DMS79 treated with DMSO at 0.1 percent for 48 hours (cell line): ENCODE results near the gene NFYC.

Experiments
- DNase-seq: peaks from one replicate; lab custom pipeline; 2025; lab: John Stamatoyannopoulos, UW

The NFYC gene

GRCh38 chr1:40739455-40740008, 48.0 kb downstream of the NFYC start:
- DNase-seq, result no peak

DNA sequence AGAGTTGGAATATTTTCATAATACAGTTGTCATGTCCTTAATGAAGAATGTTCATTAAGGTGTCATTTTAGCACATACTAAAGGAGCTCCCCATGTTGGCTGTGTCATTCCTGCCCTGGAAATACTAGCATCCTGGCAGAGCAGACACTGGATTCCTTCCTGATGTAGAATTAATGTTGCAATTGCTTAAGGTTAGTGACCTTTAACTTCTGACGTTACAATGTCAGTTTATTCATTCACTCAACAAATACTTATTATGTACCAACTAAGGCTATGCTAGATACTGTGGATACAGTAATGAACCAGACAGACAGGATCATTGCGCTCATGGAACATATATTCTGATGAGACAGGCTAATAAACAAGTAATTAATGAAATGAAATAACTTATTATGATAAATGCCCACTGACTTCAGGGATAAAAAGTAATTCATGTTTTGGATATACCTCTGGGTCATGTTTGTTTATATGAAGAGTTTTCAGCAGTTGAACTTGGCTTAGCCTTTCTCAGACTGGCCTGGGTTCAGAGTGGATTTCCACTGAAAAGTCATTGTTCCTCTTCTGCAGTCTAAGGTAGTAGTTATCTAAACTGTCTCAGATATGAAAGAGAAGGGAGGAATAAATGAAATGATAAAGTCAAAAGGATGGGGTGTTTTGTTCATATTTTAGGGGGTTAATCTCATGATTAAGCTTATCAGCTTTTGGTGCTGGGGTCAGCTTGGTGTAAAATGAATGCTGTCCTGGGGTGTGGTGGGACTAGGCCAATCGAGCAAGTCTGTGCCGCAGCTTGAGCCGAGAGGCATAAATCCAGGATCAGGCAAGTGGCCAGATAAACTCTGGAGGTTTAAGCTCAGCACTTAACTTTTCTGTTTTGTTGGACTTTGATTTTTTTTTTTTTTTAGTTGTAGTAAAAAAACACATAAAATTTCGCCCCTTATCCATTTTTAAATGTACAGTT, 48.8 kb downstream of the NFYC start:
- DNase-seq, result no peak

DNA sequence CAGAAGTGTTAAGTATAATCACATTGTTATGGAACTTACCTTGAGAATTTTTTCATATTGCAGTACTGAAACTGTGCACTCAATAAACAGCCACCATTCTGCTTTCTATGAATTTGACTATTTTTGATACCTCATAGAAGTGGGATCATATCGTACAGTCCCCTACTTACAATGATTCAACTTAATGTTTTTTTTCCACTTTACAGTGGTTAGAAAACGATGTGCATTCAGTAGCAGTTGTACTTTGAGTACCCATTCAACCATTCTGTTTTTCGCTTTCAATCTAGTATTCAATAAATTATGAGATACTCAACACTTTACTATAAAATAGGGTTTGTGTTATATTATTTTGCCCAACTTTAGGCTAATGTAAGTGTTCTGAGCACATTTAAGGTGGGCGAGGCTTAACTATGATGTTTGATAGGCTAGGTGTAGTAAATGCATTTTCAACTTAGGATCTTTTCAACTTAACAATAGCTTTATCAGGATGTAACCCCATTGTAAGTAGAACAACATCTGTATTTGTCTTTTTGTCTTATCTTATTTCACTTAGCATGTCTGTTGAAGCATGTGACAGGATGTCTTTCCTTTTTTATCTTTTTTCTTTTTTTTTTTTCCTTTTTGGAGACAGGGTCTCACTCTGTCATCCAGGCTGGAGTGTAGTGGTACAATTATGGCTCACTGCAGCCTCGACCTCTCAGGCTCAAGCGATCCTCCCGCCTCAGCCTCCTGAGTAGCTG, 49.7 kb downstream of the NFYC start:
- no peak for DNase-seq

- no peak for DNase-seq
These were observed 51.0 kb downstream of the NFYC start for GRCh38 chr1:40742363-40743061.

- no peak for DNase-seq
These were observed 51.9 kb downstream of the NFYC start for GRCh38 chr1:40743452-40743851.

- DNase-seq, result no peak
These were observed 52.4 kb downstream of the NFYC start for GRCh38 chr1:40743860-40744259.

GRCh38 chr1:40745176-40745575, 53.7 kb downstream of the NFYC start:
- no peak for DNase-seq

- DNase-seq, result no peak
These were observed 55.0 kb downstream of the NFYC start for GRCh38 chr1:40746344-40747090.

GRCh38 chr1:40748841-40749718, 57.6 kb downstream of the NFYC start:
- no peak for DNase-seq

GRCh38 chr1:40749817-40750216, 58.3 kb downstream of the NFYC start:
- no peak for DNase-seq

- no peak for DNase-seq
These were observed 59.0 kb downstream of the NFYC start for GRCh38 chr1:40750451-40750908.

DNA sequence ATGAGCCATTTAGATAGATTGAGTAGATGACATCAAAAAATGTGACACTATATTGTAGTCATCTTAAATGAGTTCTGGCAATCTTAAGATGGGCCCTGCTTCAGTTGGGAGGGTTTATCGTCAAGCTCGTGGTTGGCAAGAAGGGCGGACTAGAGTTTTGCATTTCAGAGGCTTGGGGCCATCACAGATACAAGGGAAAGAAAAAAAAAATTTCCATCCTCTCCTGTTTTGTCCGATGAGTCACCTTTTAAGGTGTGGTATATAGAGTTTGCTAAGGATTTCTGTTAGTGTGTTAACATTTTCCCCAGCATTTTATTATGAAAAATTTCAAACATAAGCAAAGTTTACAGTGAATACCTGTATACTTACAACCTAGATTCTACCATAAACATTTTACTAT, 60.3 kb downstream of the NFYC start:
- DNase-seq, result no peak

DNA sequence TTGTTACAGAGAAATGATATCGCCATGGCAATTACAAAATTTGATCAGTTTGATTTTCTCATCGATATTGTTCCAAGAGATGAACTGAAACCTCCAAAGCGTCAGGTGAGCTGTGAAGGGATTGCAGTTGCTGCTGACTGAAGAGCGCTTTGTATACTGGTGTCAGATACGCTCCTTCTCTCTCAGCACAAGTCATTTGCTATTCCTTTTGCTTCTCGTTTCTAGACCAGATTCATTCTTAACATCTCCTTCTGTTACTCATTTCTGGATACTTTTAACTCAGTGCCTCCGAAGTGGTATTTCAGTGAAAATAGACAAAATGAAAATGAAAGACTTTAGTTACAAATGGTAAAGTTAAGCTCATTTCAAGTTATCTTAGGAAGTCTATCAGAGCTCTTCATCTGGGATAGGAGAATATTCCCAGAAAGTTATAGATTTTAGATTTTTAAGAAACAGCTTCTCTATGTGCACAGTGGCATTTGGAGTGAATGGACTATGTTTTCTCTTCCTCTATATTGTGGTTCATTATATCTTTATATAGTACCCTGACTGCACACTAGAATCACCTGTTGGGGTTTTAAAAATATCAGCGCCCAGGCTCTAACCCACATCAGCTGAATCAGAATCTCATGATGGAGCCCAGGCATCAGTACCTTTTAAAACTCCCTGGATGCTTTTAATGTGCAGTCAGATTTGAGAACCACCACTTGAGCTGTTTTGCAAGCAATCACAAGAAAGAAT, 61.8 kb downstream of the NFYC start:
- DNase-seq, result no peak

- no peak for DNase-seq
These were observed 62.7 kb downstream of the NFYC start for GRCh38 chr1:40754201-40754600.

GRCh38 chr1:40755067-40755466, 63.6 kb downstream of the NFYC start:
- DNase-seq, result no peak

DNA sequence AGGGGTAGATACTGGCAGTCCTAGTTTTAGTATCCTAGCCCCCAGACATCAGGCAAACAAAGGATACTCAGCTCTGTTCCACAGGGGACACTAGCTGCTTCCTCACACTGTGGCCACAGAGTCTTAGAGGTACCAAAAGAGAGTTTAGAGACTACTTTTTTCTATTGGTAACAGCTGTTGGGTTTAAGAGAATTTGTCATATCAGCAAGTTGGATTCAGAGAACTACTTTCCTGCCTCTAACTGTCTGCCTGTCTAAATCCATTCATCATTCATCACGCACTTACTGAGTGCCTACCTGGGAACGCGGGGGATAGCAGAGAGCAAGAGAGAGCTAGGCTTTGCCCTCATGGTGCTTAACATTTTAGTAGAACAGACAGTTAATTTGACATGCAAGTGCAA, 65.0 kb downstream of the NFYC start:
- no peak for DNase-seq

DNA sequence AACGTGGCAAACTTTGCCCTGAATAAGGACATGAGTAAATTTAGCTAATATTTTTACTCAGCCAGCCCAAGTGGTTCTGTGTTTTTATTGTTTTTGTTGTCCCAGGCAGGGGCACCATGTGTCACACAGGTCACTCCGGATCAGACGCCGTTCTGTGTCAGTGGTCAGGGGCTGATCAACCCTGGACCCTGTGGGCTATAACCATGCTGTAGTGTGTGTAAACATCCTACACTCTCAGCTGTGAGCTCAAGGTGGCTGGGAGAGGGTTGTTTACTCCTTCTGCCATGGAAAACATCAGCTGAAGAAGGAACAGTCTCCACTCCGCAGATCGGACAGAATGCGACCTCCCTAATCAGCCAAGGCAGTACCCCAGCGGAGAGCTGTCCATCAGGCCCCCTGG, 65.6 kb downstream of the NFYC start:
- no peak for DNase-seq

DNA sequence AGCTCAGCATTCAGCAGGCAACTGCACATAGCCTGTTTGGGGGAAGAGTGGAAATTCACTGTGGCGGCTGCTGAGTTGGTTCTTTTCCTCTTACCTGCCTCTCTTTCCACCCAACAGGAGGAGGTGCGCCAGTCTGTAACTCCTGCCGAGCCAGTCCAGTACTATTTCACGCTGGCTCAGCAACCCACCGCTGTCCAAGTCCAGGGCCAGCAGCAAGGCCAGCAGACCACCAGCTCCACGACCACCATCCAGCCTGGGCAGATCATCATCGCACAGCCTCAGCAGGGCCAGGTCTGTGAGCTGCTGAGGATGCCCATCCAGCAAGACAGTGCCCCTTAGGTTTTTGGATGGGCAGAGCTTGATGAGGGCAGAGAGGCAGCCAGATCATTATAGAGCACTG, 66.5 kb downstream of the NFYC start:
- DNase-seq, result no peak

DNA sequence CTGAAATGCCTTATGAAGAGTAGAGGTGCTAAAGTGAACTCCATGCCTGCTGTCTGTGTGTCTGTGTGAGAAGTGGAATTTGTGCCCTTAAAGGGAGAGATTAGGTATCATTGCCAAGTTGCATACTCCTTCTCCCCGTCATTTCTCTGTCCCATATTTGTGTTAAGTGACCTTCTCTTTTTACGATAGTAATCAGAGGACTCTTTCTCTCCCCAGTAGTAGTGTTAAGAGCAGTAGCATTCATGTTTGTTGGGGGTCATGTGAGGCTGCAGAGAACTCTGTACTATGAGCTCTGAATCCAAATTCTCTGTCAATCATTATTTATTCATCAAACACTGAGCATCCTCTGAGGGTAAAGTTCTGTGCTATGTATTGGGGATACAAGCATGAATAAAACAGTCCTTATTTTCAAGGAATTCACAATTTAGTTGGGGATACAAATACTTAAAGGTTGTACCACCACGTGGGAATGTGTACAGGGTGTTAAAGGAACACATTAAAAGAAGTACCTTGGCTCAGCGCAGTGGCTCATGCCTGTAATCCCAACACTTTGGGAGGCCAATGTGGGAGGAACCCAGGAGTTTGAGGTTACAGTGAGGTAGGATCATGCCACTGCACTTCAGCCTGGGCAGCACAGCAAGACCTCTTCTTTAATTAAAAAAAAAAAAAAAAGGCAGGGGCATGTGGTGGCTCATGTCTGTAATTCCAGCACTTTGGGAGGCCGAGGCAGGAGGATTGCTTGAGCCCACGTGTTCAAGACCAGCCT, 67.3 kb downstream of the NFYC start:
- DNase-seq, result no peak
